SK-N-DZ (cell line): ENCODE measurements around the gene VPS45. TPM values are rescaled to one million over a fixed set of nuclear protein-coding genes. Genes with fewer than 3 reads are reported as not detected.
"Not testable (repeated sequence)": the region's sequence is repeated elsewhere in the genome, so short reads cannot be mapped to it uniquely, and the experiment has no call there.

Experiments used
- DNase-seq: peaks from one replicate; pipeline ENCODE4 v3.0.0-alpha.2; 2015; ENCODE audit warnings: low spot score
- polyA plus RNA-seq, 2 experiments: library from polyadenylated mRNA; depleted of rRNA; stranded (reverse); fragments of >200 nt; gene quantifications; 2 replicates each; pipeline ENCODE4 v1.2.3, GENCODE V29; 2014

VPS45 gene
- 62.6 and 68.1 TPM in 2 replicates for polyA plus RNA-seq (2014; cell fraction: cytosol; rRNA removed)
- polyA plus RNA-seq (2014; cell fraction: nucleus; rRNA removed), result 150 and 153 TPM in 2 replicates

DNA sequence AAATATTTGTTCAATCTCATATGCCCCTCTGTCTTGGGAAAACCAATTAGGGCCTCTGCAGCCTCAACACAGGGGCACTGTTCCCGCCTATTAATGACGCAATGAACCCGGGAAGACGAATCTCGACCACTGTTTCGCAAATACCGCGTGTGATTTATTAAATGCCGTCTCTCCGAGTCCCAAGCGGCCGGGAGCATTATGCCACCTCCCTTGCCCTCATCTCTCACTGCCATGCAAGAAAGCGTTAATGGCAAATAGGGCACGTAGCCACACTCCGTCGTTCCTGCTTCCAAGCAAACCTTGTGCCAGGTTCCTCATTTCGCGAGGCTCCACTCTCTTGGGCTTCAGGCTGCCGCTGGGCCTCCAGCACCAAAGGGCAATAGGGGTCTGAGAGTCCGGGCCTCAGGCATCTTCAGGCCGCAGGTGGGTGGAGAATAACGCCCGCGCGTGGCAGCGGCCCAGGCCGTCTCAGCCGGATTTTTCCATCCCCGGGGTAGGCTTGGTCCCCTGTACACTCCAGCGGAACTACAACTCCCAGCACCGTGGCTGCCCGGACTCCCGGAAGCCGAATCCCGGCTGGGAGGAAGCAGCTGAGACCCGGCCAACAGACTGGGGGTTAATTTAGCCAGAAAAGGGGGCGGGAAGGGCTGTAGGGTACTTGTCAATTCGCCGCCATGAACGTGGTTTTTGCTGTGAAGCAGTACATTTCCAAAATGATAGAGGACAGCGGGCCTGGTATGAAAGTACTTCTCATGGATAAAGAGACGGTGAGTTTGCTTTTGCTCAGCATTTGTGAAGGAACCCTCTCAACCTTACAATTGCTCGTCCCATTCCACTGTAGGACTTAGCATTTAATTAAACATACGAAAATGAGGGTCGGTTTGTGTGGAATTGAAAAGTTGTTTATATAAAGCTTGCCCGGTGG lies at the start of gene VPS45:
TSS of gene VPS45 (plus strand) at position 593 of the 925 bp plus-strand sequence. CDS start at position 675, 82 bp downstream.
- DNase-seq, result peak; percentile 93

DNA sequence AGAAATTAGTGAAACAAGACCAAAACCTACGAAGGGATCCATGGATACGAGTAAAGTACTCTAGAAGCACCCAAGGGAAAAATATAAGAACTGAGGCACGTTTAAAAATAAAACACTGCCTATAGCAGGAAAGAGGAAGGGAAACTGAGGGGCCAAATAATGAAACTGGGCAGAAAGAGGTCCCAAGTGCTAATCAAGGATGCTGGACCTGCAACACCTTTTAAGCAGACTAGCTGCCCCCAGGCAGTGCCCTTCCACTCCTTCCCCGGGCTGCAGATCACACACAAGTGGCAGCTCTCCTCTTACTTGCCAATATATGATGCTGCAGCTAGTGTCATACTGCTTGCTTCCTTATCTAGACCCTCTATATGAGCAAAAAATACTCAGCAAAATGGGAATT lies 49.4 kb upstream of the VPS45 start:
- no peak for DNase-seq

GRCh38 chr1:150020711-150021110 lies 46.9 kb upstream of the VPS45 start:
- no peak for DNase-seq

DNA sequence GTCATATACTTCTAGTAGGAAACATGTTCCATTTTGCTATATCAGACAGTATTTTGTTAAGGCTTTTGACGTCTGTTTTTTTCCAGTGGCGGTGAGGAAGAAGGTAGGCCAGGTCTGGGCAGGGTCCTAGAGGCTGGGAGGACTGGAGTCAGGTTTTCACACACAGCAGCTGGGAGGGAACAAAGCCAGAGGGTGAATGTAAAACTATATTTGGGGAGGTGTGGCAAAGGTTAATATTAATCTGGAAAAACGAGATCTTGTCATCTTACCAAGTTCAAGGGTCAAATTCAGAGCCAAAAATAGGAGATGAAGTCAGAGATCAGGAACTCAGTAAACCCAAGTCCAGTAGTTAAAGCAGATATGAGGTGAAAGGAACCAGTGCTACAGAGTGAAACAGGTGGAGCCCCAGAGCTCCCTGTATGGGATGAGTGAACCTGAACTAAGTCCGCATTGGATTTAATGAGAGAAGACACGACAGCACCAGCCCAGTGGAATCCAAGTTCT lies 46.3 kb upstream of the VPS45 start:
- DNase-seq, result no peak

DNA sequence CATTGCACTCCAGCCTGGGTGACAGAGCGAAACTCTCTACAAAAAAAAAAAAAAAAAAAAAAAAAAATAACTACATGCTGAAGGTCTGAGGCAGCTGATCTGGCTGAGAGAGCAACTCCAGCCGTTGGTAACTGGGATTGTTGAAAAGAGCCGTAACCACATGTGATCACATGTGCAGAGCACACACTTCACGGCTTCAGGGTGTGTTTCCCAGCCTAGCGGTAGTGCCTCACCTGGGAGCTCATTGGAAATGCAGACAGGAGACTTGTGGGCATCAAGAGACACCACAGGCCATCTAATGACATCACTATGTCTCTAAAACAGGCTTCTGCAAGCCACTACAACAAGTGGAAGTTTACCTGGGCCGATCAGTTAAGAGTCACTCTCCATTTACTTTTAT lies 45.2 kb upstream of the VPS45 start:
- DNase-seq, result no peak

DNA sequence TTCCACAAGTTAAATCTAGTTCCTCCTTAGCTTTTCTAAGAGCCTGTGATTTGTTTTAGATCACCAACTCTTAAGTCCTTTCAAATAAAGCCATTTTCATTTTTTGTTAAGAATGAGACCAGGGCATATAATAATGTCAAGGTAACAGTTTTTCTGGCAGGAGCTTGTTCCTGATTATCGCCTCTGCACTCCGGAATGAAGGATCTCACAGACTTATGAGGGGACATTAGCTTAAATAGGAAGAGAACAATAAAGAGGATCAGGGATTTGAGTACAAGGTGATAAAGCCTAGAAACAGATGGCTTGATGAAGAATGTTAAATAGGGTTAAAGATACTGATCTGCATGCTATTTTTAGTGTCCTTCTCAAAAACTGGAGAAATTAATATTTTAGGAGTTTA lies 43.4 kb upstream of the VPS45 start:
- DNase-seq, result no peak

- no peak for DNase-seq
These were observed 39.3 kb upstream of the VPS45 start for GRCh38 chr1:150028322-150028721.

GRCh38 chr1:150034336-150034735 lies 33.2 kb upstream of the VPS45 start:
- no peak for DNase-seq

- DNase-seq, result no peak
These were observed 17.6 kb upstream of the VPS45 start for GRCh38 chr1:150049926-150050325.

- no peak for DNase-seq
These were observed 16.5 kb upstream of the VPS45 start for GRCh38 chr1:150051089-150051373.

GRCh38 chr1:150051905-150052412 lies 15.6 kb upstream of the VPS45 start:
- not testable (repeated sequence) for DNase-seq

DNA sequence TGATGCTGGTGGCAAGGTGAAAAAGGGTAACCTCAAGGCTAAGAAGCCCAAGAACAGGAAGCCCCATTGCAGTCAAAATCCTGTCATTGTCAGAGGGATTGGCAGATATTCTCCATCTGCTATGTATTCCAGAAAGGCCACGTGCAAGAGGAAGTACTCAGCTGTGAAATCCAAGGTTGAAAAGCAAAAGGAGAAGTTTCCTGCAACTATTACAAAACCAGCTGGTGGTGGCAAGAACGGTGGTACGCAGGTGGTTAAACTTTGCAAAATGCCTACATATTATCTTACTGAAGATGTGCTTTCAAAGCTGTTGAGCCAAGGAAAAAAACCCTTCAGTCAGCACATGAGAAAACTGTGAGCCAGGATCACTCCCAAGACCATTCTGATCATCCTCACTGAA lies 13.7 kb upstream of the VPS45 start:
- no peak for DNase-seq

- not testable (repeated sequence) for DNase-seq
These were observed 12.1 kb upstream of the VPS45 start for GRCh38 chr1:150055507-150055906.

GRCh38 chr1:150056407-150056806 lies 11.2 kb upstream of the VPS45 start:
- no peak for DNase-seq

GRCh38 chr1:150060260-150060659 lies 7.3 kb upstream of the VPS45 start:
- peak; percentile 18 for DNase-seq

- DNase-seq, result no peak
These were observed 5.9 kb upstream of the VPS45 start for GRCh38 chr1:150061632-150062101.

DNA sequence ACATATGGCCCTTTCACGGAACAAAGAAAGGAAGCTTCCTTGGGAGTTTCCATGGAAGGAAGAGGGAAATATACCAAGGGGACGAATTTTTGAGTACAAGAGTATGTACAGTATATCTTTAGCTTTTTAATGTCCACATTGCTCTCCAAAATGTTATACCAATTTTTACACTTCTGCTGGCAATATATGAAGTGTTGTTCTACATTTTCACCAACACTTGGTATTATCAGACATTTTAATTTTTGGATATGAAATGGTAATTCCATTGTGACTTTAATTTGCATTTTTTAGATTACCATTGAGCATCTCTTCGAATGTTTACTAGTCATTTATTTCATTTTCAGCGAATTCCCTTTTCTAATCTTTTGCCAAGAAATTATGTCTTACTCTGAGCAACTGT lies 5.5 kb upstream of the VPS45 start:
- no peak for DNase-seq

- no peak for DNase-seq
These were observed 2.2 kb upstream of the VPS45 start for GRCh38 chr1:150065184-150065871.

DNA sequence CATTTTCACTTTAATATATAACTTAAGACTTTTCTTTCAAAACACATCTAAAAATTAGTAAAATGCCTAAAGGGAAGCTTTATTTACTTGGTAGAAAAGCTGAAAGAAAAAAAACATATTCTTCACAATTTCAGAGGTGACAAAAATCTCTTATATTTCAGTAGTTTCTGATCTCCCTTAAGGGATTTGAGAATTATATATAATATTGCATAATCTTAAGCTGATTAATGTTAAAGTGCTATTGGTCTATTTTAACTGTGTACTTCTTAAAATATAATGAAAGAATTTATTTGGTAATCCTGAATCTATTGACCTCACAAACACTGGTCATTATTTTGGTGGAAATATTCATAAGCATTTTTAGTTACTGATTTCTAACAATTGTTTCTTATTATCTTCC lies 1.2 kb upstream of the VPS45 start:
- DNase-seq, result no peak

- no peak for DNase-seq
These were observed 765 bp upstream of the VPS45 start for GRCh38 chr1:150066838-150067183.

DNA sequence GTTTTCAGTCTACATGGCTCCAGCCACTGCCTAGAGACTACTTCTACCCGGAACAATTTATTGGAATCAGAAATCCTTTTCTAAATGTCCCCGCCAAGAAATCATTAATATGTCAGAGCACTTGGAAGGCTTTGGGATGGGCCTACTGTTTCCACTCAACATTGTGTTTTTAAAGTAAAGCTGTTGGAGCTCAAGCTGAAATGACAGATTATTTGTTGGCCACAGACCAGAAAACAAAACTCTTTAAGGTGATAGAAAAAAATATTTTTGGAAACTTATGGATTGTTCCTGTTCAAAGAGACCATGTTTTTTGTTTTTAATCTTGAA lies 496 bp downstream of the VPS45 start:
- no peak for DNase-seq

- DNase-seq, result no peak
These were observed 2.3 kb downstream of the VPS45 start for GRCh38 chr1:150069923-150070322.

DNA sequence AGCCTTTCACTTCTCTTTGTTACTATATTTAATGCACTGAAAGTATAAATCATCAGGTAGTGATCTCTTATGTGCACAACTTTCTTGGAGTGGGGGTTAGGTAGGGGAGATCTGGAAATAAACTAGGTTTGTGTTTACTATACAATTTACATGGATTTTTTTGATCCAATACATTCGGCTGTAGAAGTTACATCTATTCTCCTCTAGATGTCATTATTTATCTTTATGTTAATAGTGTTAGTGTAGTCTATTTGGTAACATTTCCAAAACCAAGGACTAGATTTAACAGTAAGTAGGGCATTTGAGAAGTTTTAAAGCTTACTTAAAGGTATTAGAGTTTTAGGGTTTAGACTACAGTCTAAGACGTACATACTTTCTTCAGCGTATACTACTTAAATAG lies 5.4 kb downstream of the VPS45 start:
- no peak for DNase-seq
